ENCODE measurements around the gene SNX20.

DNA sequence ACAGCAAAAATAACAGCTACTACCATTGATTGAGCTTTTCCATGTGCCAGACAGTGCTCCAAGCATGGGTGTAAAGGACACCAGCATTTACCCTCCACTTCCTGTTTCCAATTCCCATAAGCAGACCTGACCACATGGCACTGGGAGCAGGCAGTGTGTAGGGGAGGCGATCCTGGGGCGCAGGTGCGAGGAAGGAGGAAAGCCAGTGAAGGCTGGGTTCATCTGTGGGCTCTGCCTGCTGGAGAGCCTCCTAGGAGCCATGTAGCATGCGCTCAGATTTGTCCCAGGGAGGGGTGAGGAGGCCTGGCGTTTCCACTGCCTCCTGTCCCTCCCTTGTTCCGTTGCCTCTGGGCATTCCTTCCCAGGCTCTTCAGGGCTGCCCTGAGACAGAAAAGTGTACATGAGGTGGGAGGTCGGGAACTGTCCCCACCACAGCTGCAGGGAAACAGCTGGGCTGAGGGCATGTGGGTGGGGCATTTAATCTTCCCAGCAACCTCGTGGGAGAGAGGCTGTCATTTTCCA lies 56.6 kb downstream of the SNX20 start:
- TF ChIP-seq, protein P1, sequence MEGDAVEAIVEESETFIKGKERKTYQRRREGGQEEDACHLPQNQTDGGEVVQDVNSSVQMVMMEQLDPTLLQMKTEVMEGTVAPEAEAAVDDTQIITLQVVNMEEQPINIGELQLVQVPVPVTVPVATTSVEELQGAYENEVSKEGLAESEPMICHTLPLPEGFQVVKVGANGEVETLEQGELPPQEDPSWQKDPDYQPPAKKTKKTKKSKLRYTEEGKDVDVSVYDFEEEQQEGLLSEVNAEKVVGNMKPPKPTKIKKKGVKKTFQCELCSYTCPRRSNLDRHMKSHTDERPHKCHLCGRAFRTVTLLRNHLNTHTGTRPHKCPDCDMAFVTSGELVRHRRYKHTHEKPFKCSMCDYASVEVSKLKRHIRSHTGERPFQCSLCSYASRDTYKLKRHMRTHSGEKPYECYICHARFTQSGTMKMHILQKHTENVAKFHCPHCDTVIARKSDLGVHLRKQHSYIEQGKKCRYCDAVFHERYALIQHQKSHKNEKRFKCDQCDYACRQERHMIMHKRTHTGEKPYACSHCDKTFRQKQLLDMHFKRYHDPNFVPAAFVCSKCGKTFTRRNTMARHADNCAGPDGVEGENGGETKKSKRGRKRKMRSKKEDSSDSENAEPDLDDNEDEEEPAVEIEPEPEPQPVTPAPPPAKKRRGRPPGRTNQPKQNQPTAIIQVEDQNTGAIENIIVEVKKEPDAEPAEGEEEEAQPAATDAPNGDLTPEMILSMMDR (IDR thresholded peaks at IDR 0.05) = no peak
- no peak for TF ChIP-seq POLR2AphosphoS5 (IDR thresholded peaks at IDR 0.05; ENCODE audit: insufficient read depth in 1 of 2, low read depth in 1 of 2)
- TF ChIP-seq POLR2A (IDR thresholded peaks at IDR 0.05) = no peak
